Central memory CD8-positive, alpha-beta T cell (primary cell): ENCODE measurements around the gene HDAC4.

Source experiments
- ATAC-seq: fragments of 150-1000 bp; cut with Tn5 transposase; replicated peaks from 2 replicates; pipeline ENCODE4 v1.10.0; 2022; ENCODE audit warnings: mild to moderate bottlenecking, moderate FRiP score, moderate number of reproducible peaks; ENCODE audit not compliant: poor library complexity, severe bottlenecking; ENCODE audit errors: extremely low read depth
- DNase-seq, 2 donors: peaks; one replicate each; pipeline ENCODE4 v3.0.0; 2021; ENCODE audit warnings: low spot score in 2 of 2
- H3K27ac Mint-ChIP-seq: one replicate; pipeline ENCODE4 v1.8.0; 2022; ENCODE audit warnings: low read depth, mild to moderate bottlenecking, moderate library complexity, mixed read lengths
- H3K27me3 Mint-ChIP-seq: one replicate; pipeline ENCODE4 v1.8.0; 2022; ENCODE audit warnings: mixed read lengths
- H3K36me3 Mint-ChIP-seq: one replicate; pipeline ENCODE4 v1.8.0; 2022; ENCODE audit warnings: mild to moderate bottlenecking, moderate library complexity, mixed read lengths; ENCODE audit not compliant: insufficient read depth
- H3K4me1 Mint-ChIP-seq: one replicate; pipeline ENCODE4 v1.8.0; 2022; ENCODE audit warnings: mixed read lengths
- H3K4me3 Mint-ChIP-seq: one replicate; pipeline ENCODE4 v1.8.0; 2022; ENCODE audit warnings: mild to moderate bottlenecking, moderate library complexity, mixed read lengths
- H3K9me3 Mint-ChIP-seq: one replicate; pipeline ENCODE4 v1.8.0; 2022; ENCODE audit warnings: mixed read lengths

HDAC4 gene

DNA sequence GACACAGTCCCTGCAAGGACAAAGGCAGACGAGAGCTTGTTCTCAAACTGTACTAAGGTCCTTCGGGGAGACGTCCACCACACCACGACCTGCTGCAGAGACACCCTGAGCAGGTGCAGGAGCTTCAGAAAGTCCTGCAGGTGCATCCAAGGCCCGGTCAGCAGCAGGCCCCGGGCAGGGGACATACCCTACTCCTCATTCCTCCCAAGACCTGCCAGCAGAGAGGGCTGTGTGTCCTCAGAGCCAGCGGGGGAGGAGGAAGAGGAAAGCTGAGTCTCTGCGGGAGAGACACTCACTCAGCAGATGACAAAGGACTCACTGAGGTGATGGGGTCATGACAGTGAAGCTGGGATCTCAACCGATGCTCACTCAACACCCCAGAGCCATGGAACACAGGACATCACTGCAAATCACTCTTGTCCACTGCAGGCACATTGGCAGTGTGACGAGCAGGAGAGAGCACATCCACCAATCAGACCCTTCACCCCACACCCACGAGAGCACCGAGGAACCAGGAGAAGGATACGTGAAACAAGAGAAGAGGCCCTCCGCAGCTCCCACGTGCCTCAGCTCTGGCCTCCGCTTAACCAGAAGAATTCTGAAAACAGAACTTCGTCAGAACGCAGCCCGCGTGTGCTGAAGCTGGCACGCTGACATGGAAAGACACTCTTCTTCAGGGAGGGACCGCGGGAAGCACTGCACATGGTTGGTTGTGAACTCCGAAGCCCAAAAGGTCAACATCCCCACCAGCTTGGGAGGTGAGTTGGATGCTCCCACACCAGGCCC lies 9.3 kb downstream of the HDAC4 start:
- ATAC-seq (no peak), DNase-seq (no peak)
- Mint-ChIP-seq H3K27ac (no peak overlapping the region), H3K9me3 (no peaks in the 10 kb centered on the region), H3K27me3 (no peaks in the 10 kb centered on the region), H3K4me1 (peaks cover 10% of the 10 kb centered on the region), H3K4me3 (no peak overlapping the region), H3K36me3 (peaks cover 6% of the 10 kb centered on the region)

DNA sequence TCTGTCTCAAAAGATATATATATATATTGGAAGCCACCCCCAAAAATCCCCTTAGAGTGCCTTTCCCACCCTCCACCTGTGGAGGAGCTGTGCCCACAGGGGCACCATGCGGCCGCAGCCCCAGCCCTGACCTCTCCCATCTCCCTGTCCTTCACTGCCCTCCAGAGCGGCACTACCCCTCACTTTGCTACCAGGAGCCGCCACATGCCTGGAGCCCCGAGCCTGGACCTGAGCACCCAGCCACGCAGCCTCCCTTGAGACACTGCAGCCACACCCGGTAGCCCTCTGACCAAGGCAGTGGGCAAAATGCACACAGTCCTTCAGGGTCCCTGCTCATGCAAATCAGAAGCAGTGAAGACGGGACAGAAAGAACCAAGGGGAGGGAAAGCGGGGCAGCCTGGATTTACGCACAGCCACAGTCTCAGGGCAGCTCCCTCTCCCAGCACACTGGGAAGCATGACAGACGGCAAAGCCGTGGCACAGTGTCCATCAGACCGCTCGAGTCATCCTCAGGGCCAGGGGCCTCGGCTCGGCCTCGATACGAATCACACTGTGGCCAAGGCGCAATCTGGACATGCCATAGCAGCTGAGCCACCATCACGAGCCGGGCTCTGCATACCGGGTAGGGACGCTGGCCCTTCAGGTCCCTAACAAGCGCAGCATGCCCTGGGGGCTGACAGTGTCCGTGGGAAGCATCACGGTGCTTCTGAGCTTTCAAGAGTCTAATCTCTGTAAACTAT lies 10.1 kb downstream of the HDAC4 start:
- no peak overlapping the region for H3K4me3 Mint-ChIP-seq
- no peak overlapping the region for H3K27ac Mint-ChIP-seq
- peaks cover 6% of the 10 kb centered on the region for H3K36me3 Mint-ChIP-seq
- H3K4me1 Mint-ChIP-seq: peaks cover 16% of the 10 kb centered on the region
- DNase-seq (no peak), ATAC-seq (no peak)
- no peaks in the 10 kb centered on the region for H3K9me3 Mint-ChIP-seq
- H3K27me3 Mint-ChIP-seq: no peaks in the 10 kb centered on the region

DNA sequence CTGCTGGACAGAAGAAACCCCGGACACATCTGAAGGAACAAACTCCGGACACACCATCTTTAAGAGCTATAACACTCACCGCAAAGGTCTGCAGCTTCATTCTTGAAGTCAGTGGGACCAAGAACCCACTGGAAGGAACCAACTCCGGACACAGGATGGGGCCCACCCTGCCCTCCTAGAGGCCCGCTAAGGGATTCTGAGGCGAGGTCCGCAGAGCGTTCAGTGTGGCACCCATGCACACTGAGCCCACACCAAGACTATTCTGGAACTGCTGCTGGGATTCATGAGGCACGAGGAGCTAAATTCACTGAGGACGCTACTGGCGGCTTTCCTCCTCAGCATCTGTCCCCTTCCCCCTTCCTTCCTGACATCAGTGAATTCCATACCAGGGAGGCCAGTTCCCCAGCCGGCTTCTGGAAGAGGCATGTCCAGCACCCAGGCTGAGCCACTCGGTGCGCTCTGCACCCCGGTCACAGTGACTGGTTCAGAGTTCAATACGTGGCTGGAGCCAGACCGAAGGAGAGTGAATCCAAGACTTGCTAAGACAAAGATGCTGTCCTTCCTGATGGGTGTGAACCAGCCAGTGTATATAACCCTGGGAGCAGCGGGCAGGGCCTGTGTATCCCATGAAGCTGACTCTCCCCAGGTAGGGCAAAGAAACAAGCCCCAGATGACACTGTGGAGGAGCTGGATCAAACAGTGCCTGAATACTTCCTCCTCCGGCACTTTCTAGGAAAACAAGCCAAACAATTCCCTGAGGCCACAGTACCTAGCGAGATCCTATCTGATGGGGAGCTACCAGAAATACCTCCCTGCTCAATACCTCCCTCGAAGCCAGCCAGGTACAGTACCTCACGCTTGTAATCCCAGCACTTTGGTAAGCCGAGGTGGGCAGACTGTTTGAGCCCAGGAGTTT lies 11.1 kb downstream of the HDAC4 start:
- Mint-ChIP-seq H3K4me3 (no peak overlapping the region), H3K36me3 (peaks cover 6% of the 10 kb centered on the region), H3K27me3 (no peaks in the 10 kb centered on the region), H3K4me1 (peaks cover 18% of the 10 kb centered on the region), H3K9me3 (no peaks in the 10 kb centered on the region), H3K27ac (no peak overlapping the region)
- DNase-seq: no peak
- ATAC-seq: no peak

DNA sequence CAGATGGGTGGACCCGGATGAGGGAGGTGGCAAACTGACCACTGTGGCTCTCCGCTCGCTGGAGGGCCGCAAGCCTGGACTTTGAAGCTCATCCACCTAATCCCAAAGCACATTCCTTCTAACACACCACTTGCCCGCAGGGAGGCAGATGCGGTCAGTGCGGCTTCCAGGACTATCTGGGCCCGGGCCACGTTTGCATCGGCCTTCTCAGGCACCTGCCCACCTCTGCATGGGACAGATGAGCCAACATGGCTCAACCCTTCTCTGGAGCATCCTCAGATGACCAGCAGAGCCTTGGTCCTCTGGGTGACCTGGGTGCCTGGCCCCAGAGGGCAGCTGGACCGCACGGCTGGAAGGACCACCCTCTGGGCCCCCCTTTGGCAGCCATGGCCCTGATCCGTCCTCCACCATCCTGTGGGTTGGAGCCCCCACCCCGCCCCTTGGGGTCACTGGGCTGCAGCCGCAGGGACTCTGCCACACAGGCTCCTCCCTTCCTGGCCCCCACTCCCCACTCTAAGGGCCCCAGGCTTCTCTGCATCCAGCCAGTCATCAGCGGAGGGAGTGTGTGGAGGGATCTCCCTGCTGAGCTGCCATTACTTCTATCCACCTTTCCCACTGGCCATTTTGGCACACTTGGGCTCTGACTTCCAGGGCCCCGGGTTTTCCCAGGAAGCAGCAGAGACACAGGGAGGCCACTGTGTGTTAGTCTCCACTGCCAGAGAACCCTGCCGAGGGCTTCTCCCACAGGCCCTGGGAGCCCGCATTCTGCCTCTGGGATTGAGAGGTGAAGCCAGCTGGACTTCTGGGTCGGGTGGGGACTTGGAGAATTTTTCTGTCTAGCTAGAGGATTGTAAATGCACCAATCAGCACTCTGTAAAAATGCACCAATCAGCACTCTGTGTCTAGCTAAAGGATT lies 12.3 kb downstream of the HDAC4 start:
- Mint-ChIP-seq H3K9me3 (no peaks in the 10 kb centered on the region), H3K27me3 (no peaks in the 10 kb centered on the region), H3K36me3 (peaks cover 4% of the 10 kb centered on the region), H3K4me1 (peaks cover 15% of the 10 kb centered on the region), H3K27ac (no peak overlapping the region), H3K4me3 (no peak overlapping the region)
- DNase-seq (no peak), ATAC-seq (no peak)

DNA sequence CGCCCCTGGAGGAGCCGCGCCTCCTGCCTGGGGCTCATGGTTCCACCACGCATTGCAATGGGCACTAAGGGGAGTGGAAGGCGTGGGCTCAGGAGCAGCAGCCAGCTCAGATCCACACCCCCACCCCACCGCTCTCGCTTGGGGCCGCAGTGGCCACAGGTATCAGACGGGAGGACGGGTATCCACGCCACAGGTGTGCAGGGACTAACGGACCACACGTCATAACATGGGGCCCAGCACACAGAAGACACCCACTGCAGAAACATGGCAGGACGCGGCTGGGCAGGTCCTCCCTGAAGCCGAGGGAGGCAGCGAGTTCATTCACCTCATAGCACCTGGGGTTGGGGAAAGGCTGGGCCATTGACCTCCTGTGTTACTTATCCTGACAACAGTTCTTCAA lies 13.0 kb downstream of the HDAC4 start:
- Mint-ChIP-seq H3K27me3 (no peaks in the 10 kb centered on the region), H3K36me3 (peaks cover 3% of the 10 kb centered on the region), H3K4me3 (no peak overlapping the region), H3K4me1 (peaks cover 18% of the 10 kb centered on the region), H3K27ac (no peak overlapping the region), H3K9me3 (no peaks in the 10 kb centered on the region)
- DNase-seq (no peak), ATAC-seq (no peak)

DNA sequence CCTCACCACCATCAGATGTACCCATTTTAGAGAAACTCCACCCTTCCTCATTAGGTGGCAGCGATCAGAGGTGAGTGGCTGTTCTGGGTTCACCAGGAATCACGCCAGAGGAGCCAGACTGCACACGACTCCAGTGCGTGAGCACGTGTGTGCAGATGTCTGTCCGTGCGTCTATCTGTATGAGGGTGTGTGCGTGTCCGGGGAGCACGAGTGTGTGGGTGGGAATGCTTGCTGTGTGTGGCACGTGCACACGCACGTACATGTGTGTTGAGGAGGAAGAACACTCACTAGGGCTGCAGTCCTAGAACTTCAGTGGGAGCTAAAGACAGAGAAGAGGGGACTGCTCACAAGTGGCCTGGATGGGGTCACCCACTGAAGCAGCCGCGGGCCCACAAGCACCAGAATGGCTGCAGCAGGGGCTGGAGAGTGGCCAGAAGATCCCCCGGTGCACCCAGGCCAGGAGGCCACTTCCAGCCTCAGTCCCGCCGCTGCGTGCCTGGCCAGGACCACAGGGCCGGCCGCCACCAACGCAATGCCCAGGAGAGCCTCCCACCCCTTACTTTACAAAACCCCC lies 13.9 kb downstream of the HDAC4 start:
- no peaks in the 10 kb centered on the region for H3K9me3 Mint-ChIP-seq
- no peak overlapping the region for H3K4me3 Mint-ChIP-seq
- H3K27ac Mint-ChIP-seq: no peak overlapping the region
- H3K4me1 Mint-ChIP-seq: peaks cover 18% of the 10 kb centered on the region
- H3K36me3 Mint-ChIP-seq: peaks cover 3% of the 10 kb centered on the region
- no peaks in the 10 kb centered on the region for H3K27me3 Mint-ChIP-seq
- no peak for DNase-seq
- ATAC-seq: no peak

DNA sequence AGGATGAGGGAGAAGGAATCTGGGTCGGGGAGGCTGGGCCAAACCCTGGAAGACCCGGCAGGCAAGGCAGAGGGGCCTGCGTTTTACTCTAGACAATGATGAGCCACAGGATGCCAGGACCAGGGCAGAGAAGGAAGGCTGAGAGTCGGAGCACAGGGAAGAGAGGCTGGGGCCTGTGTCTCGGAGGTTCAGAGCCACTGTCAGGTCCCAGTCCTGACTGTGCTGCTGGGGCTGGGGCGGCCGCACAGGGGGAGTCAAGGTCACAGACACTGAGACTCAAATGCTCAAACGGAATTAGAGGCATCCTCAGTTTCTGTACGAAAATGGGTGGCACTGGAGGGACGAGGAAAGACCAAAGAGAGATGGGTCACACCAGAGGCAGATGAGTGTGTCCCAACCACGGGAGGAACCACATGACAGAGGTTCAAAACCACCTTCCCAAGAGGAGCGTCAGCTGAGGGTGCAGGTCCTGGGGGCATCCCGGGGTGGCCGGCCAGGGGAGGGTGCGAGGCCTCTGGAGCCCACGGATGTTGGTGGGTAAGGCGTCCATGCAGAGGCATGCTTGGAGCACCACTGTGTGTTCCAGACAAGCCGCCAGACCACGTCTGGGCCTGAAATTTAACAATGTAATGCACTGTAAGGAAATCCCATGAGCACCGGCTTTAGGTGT lies 14.7 kb downstream of the HDAC4 start:
- H3K36me3 Mint-ChIP-seq: peaks cover 3% of the 10 kb centered on the region
- ATAC-seq (no peak), DNase-seq (no peak)
- H3K27me3 Mint-ChIP-seq: no peaks in the 10 kb centered on the region
- peaks cover 25% of the 10 kb centered on the region for H3K4me1 Mint-ChIP-seq
- H3K4me3 Mint-ChIP-seq: no peak overlapping the region
- H3K27ac Mint-ChIP-seq: peak overlapping the region; percentile 88
- no peaks in the 10 kb centered on the region for H3K9me3 Mint-ChIP-seq

DNA sequence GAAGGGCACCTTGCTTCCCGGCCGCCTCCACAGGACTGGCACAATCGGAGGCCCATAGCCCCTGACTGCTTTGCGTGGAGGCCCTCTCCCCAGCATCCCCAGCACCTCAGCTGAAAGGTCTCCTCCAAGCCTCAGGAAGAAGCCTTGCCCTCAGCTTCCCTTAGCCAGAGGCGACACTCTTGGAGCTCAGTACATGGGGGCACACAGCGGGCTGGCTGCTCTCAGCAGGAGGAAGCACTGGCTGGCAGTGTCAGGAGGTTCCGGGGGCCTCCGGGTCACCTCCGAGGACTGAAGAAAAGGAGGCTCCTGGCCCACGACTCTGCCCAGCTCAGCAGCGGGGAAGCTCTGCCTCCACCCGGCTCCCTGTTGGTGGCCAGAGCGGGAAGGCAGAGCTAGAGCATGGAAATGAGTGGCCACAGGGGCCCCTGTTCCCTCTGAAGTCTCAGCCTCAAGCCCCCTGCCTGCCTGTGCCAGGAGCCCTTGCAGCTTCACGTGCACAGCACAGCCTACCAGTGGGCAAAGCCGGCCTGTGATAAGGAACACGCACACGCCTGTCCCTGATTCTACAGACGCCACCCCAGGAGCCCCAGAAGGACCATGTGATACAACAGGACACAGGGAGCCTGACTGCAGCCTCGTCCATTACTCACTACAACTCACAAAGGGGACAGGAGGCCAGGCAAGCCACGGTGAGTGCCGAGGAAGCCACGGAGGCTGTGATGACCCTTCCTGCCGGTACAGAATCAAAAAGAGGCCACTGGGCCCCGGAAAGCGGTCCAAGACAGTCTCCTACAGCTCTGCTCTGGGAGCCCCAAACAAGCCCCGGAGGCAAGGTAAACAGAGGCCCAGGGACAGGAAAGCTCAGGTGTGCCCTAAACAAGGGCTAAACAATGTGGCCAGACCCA lies 15.5 kb downstream of the HDAC4 start:
- ATAC-seq: no peak
- DNase-seq: no peak
- Mint-ChIP-seq H3K36me3 (peaks cover 6% of the 10 kb centered on the region), H3K27ac (peak overlapping the region; percentile 88), H3K4me1 (peaks cover 33% of the 10 kb centered on the region), H3K27me3 (no peaks in the 10 kb centered on the region), H3K4me3 (no peak overlapping the region), H3K9me3 (no peaks in the 10 kb centered on the region)

DNA sequence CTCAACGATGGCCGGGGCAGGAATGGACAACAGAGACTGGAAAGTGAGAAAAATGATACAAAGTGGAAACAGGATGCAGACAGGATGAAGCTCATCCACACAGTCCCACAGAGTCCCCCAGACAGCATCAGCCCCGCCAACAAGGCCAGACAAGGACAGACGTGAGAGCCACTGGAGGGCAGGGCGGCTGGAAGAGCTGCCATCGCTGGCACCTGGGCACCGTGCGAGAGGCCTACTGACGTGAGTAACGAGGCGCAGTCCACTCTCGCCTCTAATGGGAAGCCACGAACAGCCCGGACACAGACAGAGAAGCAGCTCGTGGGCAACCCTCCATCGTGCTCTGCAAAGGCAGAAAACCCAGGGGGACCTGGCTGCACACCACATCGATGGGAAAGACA lies 17.1 kb downstream of the HDAC4 start:
- Mint-ChIP-seq H3K27me3 (no peaks in the 10 kb centered on the region), H3K27ac (no peak overlapping the region), H3K36me3 (peaks cover 10% of the 10 kb centered on the region), H3K9me3 (no peaks in the 10 kb centered on the region), H3K4me3 (no peak overlapping the region), H3K4me1 (peaks cover 40% of the 10 kb centered on the region)
- DNase-seq (no peak), ATAC-seq (no peak)

DNA sequence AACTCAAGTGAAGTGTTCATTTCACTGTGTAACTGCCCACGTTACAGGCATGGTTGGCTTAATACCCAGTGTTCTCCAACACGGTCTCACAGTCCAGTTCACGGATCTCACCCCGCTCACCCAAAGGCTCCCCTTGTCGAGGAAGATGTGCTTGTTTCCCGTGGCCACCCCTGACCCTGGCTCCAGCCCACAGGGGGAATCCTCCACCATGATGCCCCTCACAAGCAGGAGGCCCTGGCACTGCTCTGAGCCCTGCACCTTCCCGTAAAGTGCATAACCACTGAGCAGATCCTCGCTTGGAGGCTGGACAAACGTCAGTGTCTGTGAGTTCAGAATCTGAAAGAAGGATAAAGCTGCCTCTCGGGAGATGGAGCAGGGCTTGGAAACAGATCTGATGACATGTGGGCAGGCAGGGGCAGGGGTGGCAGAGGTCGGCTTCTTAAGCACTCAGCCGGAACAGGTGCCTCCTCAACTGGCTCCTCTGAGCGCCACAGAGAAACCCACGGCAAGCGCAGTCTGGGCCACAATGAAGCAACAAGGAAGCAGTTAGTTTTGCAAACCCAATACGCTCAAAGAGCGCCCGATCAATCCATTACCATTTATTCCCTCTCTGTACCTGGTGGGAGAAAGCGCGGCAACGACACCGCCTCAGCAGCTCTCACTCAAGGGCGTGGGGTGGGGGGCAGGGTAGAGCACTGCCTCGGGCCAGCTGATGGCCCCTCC lies 17.6 kb downstream of the HDAC4 start:
- Mint-ChIP-seq H3K4me3 (peak overlapping the region; percentile 37), H3K27ac (peak overlapping the region; percentile 69), H3K9me3 (no peaks in the 10 kb centered on the region), H3K36me3 (peaks cover 9% of the 10 kb centered on the region), H3K27me3 (no peaks in the 10 kb centered on the region), H3K4me1 (peaks cover 40% of the 10 kb centered on the region)
- ATAC-seq: no peak
- DNase-seq: no peak
